Upper lobe of left lung (tissue), 4 donors: ENCODE data around the gene NF2.

Source experiments
- POLR2A ChIP-seq, 4 donors: fragments of 450-650 bp; IDR thresholded peaks; one replicate each; pipeline ENCODE4 v1.5.1; 2016 to 2017; ENCODE audit warnings: antibody characterized with exemption in 4 of 4, mild to moderate bottlenecking in 2 of 4
- POLR2AphosphoS5 ChIP-seq, 2 donors: sonication (generic); formaldehyde crosslinking; IDR thresholded peaks; one replicate each; pipeline ENCODE4 v1.5.1; 2017; ENCODE audit warnings: antibody characterized with exemption in 2 of 2
- TF ChIP-seq, protein P1 (sequence below), 6 experiments: fragments of 450-650 bp in 4 of 6; fragments of 200-600 bp in 2 of 6; sonication (generic) in 2 of 6; IDR thresholded peaks; one replicate each; pipeline ENCODE4 v1.5.1; 2016 to 2019; ENCODE audit warnings: antibody characterized with exemption in 6 of 6

DNA sequence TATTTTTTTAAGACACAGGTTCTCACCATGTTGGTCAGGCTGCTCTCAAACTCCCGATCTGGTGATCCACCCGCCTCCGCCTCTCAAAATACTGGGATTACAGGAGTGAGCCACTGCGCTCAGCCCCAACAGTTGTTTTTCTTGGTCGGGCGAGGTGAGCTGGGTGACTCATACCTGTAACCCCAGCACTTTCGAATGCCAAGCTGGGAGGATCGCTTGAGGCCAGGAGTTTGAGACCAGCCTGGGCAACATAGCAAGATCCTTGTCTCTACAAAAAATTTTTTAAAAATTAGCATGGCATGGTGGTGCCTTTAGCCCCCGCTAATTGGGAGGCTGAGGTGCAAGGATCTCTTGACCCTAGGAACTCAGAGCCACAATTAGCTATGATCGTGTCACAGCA, 7.0 kb upstream of the NF2 start:
- TF ChIP-seq, protein P1, sequence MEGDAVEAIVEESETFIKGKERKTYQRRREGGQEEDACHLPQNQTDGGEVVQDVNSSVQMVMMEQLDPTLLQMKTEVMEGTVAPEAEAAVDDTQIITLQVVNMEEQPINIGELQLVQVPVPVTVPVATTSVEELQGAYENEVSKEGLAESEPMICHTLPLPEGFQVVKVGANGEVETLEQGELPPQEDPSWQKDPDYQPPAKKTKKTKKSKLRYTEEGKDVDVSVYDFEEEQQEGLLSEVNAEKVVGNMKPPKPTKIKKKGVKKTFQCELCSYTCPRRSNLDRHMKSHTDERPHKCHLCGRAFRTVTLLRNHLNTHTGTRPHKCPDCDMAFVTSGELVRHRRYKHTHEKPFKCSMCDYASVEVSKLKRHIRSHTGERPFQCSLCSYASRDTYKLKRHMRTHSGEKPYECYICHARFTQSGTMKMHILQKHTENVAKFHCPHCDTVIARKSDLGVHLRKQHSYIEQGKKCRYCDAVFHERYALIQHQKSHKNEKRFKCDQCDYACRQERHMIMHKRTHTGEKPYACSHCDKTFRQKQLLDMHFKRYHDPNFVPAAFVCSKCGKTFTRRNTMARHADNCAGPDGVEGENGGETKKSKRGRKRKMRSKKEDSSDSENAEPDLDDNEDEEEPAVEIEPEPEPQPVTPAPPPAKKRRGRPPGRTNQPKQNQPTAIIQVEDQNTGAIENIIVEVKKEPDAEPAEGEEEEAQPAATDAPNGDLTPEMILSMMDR (IDR thresholded peaks at IDR 0.05), result no peak
- TF ChIP-seq POLR2AphosphoS5 (IDR thresholded peaks at IDR 0.05) (no peak), POLR2A (IDR thresholded peaks at IDR 0.05) (no peak)
